Esophagus muscularis mucosa (tissue), 4 donors: ENCODE measurements around the gene LHPP. TPM values are rescaled to one million over a fixed set of nuclear protein-coding genes. Genes with fewer than 3 reads are reported as not detected.
"Not testable (repeated sequence)": the region's sequence is repeated elsewhere in the genome, so short reads cannot be mapped to it uniquely, and the experiment has no call there.

Source experiments
- DNase-seq: peaks from one replicate; pipeline ENCODE4 v3.0.0-alpha.2; 2017; ENCODE audit errors: extremely low spot score
- H3K27ac ChIP-seq, 4 donors: fragments of 200-600 bp; sonication (generic); replicated peaks in 1 of 4; 1 replicate in 3 of 4; 2 replicates in 1 of 4; pipeline ENCODE4 v1.5.1; 2016 to 2019; ENCODE audit warnings: mild to moderate bottlenecking in 1 of 4
- H3K27me3 ChIP-seq, 4 donors: fragments of 200-600 bp; sonication (generic); one replicate each; pipeline versions ENCODE4 v1.5.1 to v1.6.0; 2016 to 2019
- H3K36me3 ChIP-seq, 4 donors: fragments of 200-600 bp; sonication (generic); one replicate each; pipeline ENCODE4 v1.5.1; 2016 to 2019
- H3K4me1 ChIP-seq, 4 donors: fragments of 200-600 bp; sonication (generic); one replicate each; pipeline ENCODE4 v1.5.1; 2016 to 2019
- H3K4me3 ChIP-seq, 4 donors: fragments of 200-600 bp; sonication (generic); 1 replicate in 2 of 4; 2 replicates in 2 of 4; pipeline ENCODE4 v1.5.1; 2016 to 2019; ENCODE audit warnings: mild to moderate bottlenecking in 4 of 4, moderate library complexity in 1 of 4
- H3K9me3 ChIP-seq, 4 donors: fragments of 200-600 bp; sonication (generic); 1 replicate in 3 of 4; 2 replicates in 1 of 4; pipeline ENCODE4 v1.5.1; 2016 to 2019
- EP300 ChIP-seq: sonication (generic); formaldehyde crosslinking; IDR thresholded peaks from one replicate; pipeline ENCODE4 v1.6.1; 2017; ENCODE audit warnings: antibody characterized with exemption
- POLR2A ChIP-seq: fragments of 450-650 bp; IDR thresholded peaks from one replicate; pipeline ENCODE4 v1.6.1; 2017; ENCODE audit warnings: antibody characterized with exemption, moderate library complexity, mild to moderate bottlenecking, low read depth
- POLR2AphosphoS5 ChIP-seq, 2 donors: sonication (generic); formaldehyde crosslinking; IDR thresholded peaks; one replicate each; pipeline ENCODE4 v1.6.1; 2017; ENCODE audit warnings: antibody characterized with exemption in 2 of 2
- WGBS: methylation state at CpG from one replicate; pipeline ENCODE4 v1.1.5; 2018; 5-methylcytosine and 5-hydroxymethylcytosine counted together
- intact Hi-C: fragments of 100-400 bp; cut with DNase I; formaldehyde crosslinking; loops from one replicate; pipeline ENCODE4 v1.15.1; 2023
- total RNA-seq, 4 donors: library from RNA; depleted of rRNA; stranded (reverse); fragments of >200 nt; gene quantifications; one replicate each; pipeline versions ENCODE4 v1.1.0 to v1.2.1, GENCODE V29; 2016
- TF ChIP-seq, protein P1 (sequence below), 3 experiments: fragments of 200-600 bp in 2 of 3; fragments of 450-650 bp in 1 of 3; sonication (generic) in 2 of 3; IDR thresholded peaks; one replicate each; pipeline ENCODE4 v1.5.1; 2017 to 2019; ENCODE audit warnings: antibody characterized with exemption in 3 of 3, mild to moderate bottlenecking in 2 of 3, moderate library complexity in 1 of 3

Gene LHPP
- total RNA-seq, 4 donors from 2014 or later = 10.8 to 20.9 (median 15.7) TPM

DNA sequence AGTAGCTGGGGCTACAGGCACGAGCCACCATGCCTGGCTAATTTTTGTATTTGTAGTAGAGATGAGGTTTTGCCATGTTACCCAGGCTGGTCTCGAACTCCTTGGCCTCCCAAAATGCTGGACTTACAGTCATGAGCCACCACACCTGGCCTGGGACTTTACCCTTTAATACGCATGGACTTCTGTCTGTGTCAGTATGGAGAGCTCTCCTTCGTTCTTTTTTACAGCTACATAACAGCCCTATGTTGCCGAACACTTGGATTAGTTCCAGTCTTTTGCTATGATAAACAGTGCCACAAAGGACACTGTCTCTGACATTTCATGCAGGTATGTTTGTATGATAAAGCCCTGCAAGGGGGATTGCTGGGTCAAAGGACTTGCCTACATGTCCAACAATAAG, 32.0 kb upstream of the LHPP start:
- H3K36me3 ChIP-seq = no peaks in the 10 kb centered on the region
- 74% methylated on average over 5 of the region's 5 CpGs for WGBS
- H3K27me3 ChIP-seq = peaks cover 0 to 15% (median 0%) of the 10 kb centered on the region in 4 donors
- H3K4me3 ChIP-seq = no peak overlapping the region
- intact Hi-C loops = no loop called here
- H3K4me1 ChIP-seq = no peaks in the 10 kb centered on the region
- DNase-seq = no peak
- TF ChIP-seq, protein P1, sequence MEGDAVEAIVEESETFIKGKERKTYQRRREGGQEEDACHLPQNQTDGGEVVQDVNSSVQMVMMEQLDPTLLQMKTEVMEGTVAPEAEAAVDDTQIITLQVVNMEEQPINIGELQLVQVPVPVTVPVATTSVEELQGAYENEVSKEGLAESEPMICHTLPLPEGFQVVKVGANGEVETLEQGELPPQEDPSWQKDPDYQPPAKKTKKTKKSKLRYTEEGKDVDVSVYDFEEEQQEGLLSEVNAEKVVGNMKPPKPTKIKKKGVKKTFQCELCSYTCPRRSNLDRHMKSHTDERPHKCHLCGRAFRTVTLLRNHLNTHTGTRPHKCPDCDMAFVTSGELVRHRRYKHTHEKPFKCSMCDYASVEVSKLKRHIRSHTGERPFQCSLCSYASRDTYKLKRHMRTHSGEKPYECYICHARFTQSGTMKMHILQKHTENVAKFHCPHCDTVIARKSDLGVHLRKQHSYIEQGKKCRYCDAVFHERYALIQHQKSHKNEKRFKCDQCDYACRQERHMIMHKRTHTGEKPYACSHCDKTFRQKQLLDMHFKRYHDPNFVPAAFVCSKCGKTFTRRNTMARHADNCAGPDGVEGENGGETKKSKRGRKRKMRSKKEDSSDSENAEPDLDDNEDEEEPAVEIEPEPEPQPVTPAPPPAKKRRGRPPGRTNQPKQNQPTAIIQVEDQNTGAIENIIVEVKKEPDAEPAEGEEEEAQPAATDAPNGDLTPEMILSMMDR (IDR thresholded peaks at IDR 0.05) = no peak
- TF ChIP-seq POLR2A = no peak
- TF ChIP-seq EP300 = no peak
- no peak for TF ChIP-seq POLR2AphosphoS5 (IDR thresholded peaks at IDR 0.05)
- H3K9me3 ChIP-seq = no peaks in the 10 kb centered on the region
- H3K27ac ChIP-seq = no peak overlapping the region

DNA sequence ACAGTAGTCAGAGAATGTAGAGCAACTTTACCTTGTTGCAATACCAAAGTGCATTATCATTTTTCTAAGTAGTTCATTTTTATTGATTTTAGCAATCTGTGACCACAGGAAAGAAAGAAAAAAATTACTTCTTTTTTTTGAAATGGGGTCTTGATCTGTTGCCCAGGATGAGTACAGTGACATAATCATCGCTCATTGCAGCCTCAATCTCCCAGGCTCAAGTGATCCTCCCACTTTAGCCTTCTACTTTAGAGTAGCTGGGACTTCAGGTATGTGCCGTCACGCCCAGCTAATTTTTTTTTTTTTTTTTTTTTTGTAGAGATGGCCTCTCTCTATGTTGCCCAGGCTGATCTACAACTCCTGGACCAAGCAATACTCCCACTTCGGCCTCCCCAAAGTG, 31.5 kb upstream of the LHPP start:
- WGBS = 92% methylated on average over 4 of the region's 4 CpGs
- intact Hi-C loops = no loop called here
- TF ChIP-seq POLR2A (no peak), EP300 (no peak), POLR2AphosphoS5 (IDR thresholded peaks at IDR 0.05) (no peak)
- TF ChIP-seq, protein P1 (IDR thresholded peaks at IDR 0.05) = no peak
- DNase-seq = no peak
- Histone ChIP-seq H3K27me3 (peaks cover 0 to 15% (median 0%) of the 10 kb centered on the region in 4 donors), H3K36me3 (no peaks in the 10 kb centered on the region), H3K9me3 (no peaks in the 10 kb centered on the region), H3K4me1 (no peaks in the 10 kb centered on the region), H3K27ac (no peak overlapping the region), H3K4me3 (no peak overlapping the region)

DNA sequence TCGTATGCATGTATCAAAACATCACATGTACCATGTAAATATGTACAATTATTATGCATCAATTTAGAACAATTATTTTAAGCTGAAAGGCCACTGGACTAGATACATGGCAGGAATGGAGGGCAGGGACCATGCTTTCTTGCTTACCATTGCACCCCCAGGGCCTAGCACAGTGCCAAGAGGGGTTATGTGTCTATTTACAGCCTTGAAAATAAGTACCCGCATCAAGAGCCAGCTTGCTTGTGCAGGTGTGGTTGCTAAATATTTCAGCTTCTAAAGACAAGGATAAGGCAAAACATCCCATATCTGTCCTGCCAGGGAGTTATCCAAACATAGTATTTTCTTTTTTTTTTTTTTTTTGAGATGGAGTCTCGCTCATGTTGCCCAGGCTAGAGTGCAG, 28.2 kb upstream of the LHPP start:
- H3K27ac ChIP-seq = no peak overlapping the region
- no peaks in the 10 kb centered on the region for H3K36me3 ChIP-seq
- no peak for TF ChIP-seq POLR2AphosphoS5 (IDR thresholded peaks at IDR 0.05)
- TF ChIP-seq POLR2A = no peak
- TF ChIP-seq, protein P1 (IDR thresholded peaks at IDR 0.05) = no peak
- no peak for TF ChIP-seq EP300
- H3K4me3 ChIP-seq = no peak overlapping the region
- H3K4me1 ChIP-seq = no peaks in the 10 kb centered on the region
- H3K9me3 ChIP-seq = no peaks in the 10 kb centered on the region
- intact Hi-C loops = no loop called here
- no peak for DNase-seq
- peaks cover 0 to 9% (median 0%) of the 10 kb centered on the region in 4 donors for H3K27me3 ChIP-seq
- 94% methylated on average over 3 of the region's 3 CpGs for WGBS

DNA sequence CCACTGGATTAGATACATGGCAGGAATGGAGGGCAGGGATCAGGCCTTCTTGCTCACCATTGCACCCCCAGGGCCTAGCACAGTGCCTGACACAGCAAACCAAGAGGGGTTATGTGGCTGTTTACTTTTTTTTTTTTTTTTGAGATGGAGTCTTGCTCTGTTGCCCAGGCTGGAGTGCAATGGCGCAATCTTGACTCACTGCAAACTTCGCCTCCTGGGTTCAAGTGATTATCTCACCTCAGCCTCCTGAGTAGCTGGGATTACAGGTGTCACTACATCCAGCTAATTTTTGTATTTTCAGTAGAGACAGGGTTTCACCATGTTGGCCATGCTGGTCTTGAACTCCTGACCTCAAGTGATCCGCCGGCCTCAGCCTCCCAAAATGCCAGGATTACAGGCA, 25.9 kb upstream of the LHPP start:
- H3K4me3 ChIP-seq, intact Hi-C loops, DNase-seq, H3K9me3 ChIP-seq, H3K27me3 ChIP-seq, H3K36me3 ChIP-seq, H3K27ac ChIP-seq, H3K4me1 ChIP-seq: not testable (repeated sequence)
- 94% methylated on average over 2 of the region's 4 CpGs for WGBS

DNA sequence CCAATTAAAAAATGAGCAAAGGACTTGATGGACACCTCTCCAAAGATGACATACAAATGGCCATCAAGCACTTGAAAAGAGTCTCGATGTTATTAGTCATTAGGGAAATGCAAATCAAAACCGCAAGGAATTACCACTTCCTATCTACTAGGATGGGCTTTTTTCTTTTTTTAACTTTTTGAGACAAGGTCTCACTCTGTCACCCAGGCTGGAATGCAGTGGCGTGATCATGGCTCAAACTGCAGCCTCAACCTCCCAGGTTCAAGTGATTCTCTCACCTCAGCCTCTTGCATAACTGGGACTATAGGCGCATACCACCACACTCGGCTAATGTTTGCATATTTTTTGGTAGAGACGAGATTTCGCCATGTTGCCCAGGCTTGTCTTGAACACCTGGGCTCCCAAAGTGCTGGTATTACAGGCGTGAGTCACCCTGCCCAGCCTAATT, 25.4 kb upstream of the LHPP start:
- no peak overlapping the region for H3K27ac ChIP-seq
- H3K9me3 ChIP-seq = no peaks in the 10 kb centered on the region
- intact Hi-C loops = no loop called here
- no peak for DNase-seq
- no peaks in the 10 kb centered on the region for H3K36me3 ChIP-seq
- H3K4me1 ChIP-seq = no peaks in the 10 kb centered on the region
- no peak overlapping the region for H3K4me3 ChIP-seq
- no peaks in the 10 kb centered on the region for H3K27me3 ChIP-seq
- no peak for TF ChIP-seq EP300
- TF ChIP-seq, protein P1 (IDR thresholded peaks at IDR 0.05) = no peak
- TF ChIP-seq POLR2A = no peak
- WGBS = 90% methylated on average over 8 of the region's 8 CpGs

DNA sequence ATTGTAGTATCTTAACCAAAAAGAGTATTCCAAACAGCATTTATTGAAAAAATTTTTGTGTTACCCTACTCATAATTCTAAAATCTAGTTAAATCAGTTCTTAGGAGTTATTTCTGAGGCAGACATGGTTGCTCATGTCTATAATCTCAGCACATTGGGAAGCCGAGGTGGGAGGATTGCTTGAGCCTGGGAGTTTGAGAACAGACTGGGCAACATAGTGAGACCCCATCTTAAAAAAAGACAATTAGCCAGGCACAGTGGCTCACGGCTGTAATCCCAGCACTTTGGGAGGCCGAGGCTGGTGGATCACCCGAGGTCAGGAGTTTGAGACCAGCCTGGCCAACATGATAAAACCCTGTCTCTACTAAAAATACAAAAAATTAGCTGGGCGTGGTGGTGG, 19.9 kb upstream of the LHPP start:
- 86% methylated on average over 5 of the region's 5 CpGs for WGBS
- DNase-seq, intact Hi-C loops, H3K4me3 ChIP-seq, H3K36me3 ChIP-seq, H3K9me3 ChIP-seq, H3K4me1 ChIP-seq, H3K27ac ChIP-seq: not testable (repeated sequence)
- H3K27me3 ChIP-seq = peaks cover 0 to 44% (median 3%) of the 10 kb centered on the region in 4 donors
